Measurements from ENCODE around the gene ANKRD1.

The ANKRD1 gene

GRCh38 chr10:90920986-90921666 is at the start of gene ANKRD1:
ANKRD1 (minus strand) TSS chr10:90921087; CDS start chr10:90921027, 60 bp downstream.
- Histone ChIP-seq H3K4me1 (ENCODE audit: control insufficient read depth, low read depth, low read length) (peaks cover 3% of the 10 kb centered on the region), H3K9me3 (ENCODE audit: control insufficient read depth, low read depth, low read length) (peaks cover 3% of the 10 kb centered on the region), H3K36me3 (ENCODE audit: control insufficient read depth, low read depth, low read length) (no peaks in the 10 kb centered on the region), H3K27ac (ENCODE audit: low read length) (no peak within 1 kb of the TSS), H3K4me3 (ENCODE audit: low read length) (no peak within 1 kb of the TSS), H3K27me3 (ENCODE audit: control insufficient read depth, insufficient read depth, low read length) (peaks cover 100% of the 10 kb centered on the region), H3K9ac (ENCODE audit: low read length) (no peak within 1 kb of the TSS)

DNA sequence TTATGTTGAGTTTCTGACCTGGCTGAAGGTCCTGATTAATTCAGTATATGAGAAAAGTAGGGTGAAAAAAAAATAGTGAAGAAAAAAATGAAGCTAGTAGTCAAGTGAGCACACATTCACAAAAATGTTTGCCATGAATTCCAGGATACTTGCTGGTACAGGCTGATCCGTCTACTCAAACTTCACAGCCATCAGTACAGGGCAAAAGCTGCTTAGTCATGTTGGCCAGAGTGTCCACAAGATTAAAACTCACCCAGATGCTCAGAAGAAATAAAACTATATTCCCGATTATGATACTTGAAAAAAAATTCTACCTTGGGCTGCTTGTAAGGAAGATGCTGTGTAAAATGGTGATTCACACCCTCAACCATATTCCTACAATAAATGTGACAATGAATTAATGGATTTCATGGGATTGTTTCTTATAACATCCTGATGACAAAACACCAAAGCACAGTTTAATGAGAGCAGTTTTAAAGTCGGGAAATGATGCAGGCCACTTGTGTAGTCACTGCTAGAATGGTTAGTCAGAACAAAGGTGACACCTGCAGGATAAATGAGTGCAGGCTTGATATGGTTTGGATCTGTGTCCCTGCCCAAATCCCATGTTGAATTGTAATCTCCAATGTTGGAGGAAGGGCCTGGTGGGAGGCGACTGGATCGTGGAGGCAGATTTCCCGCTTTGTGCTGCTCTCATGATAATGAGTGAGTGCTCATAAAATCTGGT is 49.2 kb upstream of the ANKRD1 start:
- no peak overlapping the region for H3K27ac ChIP-seq (ENCODE audit: low read length)
- no peaks in the 10 kb centered on the region for H3K4me1 ChIP-seq (ENCODE audit: control insufficient read depth, low read depth, low read length)
- no peaks in the 10 kb centered on the region for H3K9me3 ChIP-seq (ENCODE audit: control insufficient read depth, low read depth, low read length)
- H3K4me3 ChIP-seq (ENCODE audit: low read length) = no peak overlapping the region
- no peaks in the 10 kb centered on the region for H3K36me3 ChIP-seq (ENCODE audit: control insufficient read depth, low read depth, low read length)
- peaks cover 13% of the 10 kb centered on the region for H3K27me3 ChIP-seq (ENCODE audit: control insufficient read depth, insufficient read depth, low read length)
- H3K9ac ChIP-seq (ENCODE audit: low read length) = no peak overlapping the region

- Histone ChIP-seq H3K27ac (ENCODE audit: low read length) (no peak overlapping the region), H3K36me3 (ENCODE audit: control insufficient read depth, low read depth, low read length) (no peaks in the 10 kb centered on the region), H3K27me3 (ENCODE audit: control insufficient read depth, insufficient read depth, low read length) (peaks cover 13% of the 10 kb centered on the region), H3K9ac (ENCODE audit: low read length) (no peak overlapping the region), H3K4me3 (ENCODE audit: low read length) (no peak overlapping the region), H3K4me1 (ENCODE audit: control insufficient read depth, low read depth, low read length) (no peaks in the 10 kb centered on the region), H3K9me3 (ENCODE audit: control insufficient read depth, low read depth, low read length) (no peaks in the 10 kb centered on the region)
Observed at GRCh38 chr10:90969121-90969534, 48.2 kb upstream of the ANKRD1 start.

DNA sequence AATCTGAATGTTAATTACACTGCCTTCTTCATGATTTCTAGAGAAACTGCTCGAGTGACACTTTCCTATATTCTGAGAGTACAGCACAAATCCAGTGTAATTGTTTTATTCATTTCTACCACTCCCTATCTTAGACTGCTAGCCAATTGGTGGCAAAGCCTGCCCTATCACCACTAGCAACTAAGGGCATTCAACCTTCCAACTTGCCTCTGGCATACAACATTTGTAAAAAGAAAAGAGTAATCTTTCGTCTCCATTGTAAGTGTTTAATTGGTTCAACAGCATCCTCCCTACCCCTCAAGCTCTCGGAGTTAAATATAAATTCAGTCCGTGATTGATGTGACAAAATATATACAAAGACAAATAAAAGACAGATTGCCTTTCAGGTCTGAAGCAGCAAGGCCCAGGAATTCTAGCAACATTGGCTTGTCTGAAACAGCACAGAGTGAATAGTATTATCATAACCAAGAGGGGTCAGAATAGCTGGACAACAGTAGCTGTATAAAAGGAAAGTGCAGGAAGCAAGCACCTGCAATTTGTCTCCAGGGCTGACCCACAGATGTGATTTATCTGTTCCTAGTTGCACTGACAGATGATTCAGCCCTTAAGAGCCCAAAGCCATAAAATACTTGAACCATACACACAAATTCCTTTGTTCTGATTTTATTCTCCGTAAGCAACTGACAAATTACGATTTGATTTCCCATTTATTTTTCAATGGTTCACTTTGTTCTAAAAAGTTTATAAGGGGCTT is 47.6 kb upstream of the ANKRD1 start:
- Histone ChIP-seq H3K36me3 (ENCODE audit: control insufficient read depth, low read depth, low read length) (no peaks in the 10 kb centered on the region), H3K9ac (ENCODE audit: low read length) (no peak overlapping the region), H3K4me3 (ENCODE audit: low read length) (no peak overlapping the region), H3K4me1 (ENCODE audit: control insufficient read depth, low read depth, low read length) (no peaks in the 10 kb centered on the region), H3K9me3 (ENCODE audit: control insufficient read depth, low read depth, low read length) (no peaks in the 10 kb centered on the region), H3K27me3 (ENCODE audit: control insufficient read depth, insufficient read depth, low read length) (peaks cover 13% of the 10 kb centered on the region), H3K27ac (ENCODE audit: low read length) (no peak overlapping the region)

- Histone ChIP-seq H3K36me3 (ENCODE audit: control insufficient read depth, low read depth, low read length) (no peaks in the 10 kb centered on the region), H3K4me3 (ENCODE audit: low read length) (no peak overlapping the region), H3K27me3 (ENCODE audit: control insufficient read depth, insufficient read depth, low read length) (peaks cover 13% of the 10 kb centered on the region), H3K9me3 (ENCODE audit: control insufficient read depth, low read depth, low read length) (no peaks in the 10 kb centered on the region), H3K9ac (ENCODE audit: low read length) (no peak overlapping the region), H3K4me1 (ENCODE audit: control insufficient read depth, low read depth, low read length) (no peaks in the 10 kb centered on the region), H3K27ac (ENCODE audit: low read length) (no peak overlapping the region)
Observed at GRCh38 chr10:90967865-90968264, 47.0 kb upstream of the ANKRD1 start.

DNA sequence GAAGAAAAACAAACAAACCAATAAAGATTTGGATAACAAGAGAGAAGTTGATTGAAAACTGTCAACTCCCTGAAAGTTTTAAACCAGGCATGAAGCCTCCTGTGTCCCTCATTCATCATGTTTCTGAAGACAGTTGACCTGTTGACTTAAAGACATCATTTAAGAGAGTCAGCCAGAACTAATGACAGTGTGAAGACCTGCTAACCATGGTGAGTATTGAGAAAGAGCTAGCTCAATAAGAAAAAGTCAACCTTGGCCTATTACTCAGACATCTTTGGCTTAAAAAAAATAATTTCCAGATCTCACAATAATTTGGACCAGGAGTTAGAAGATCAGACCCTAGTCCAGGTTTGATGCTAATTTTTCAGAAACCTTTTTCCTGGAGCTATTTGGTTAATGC is 45.3 kb upstream of the ANKRD1 start:
- H3K27me3 ChIP-seq (ENCODE audit: control insufficient read depth, insufficient read depth, low read length) = peaks cover 13% of the 10 kb centered on the region
- no peaks in the 10 kb centered on the region for H3K36me3 ChIP-seq (ENCODE audit: control insufficient read depth, low read depth, low read length)

GRCh38 chr10:90965720-90966119 is 44.8 kb upstream of the ANKRD1 start:
- Histone ChIP-seq H3K27me3 (ENCODE audit: control insufficient read depth, insufficient read depth, low read length) (peaks cover 13% of the 10 kb centered on the region), H3K4me1 (ENCODE audit: control insufficient read depth, low read depth, low read length) (no peaks in the 10 kb centered on the region), H3K27ac (ENCODE audit: low read length) (no peak overlapping the region), H3K9ac (ENCODE audit: low read length) (no peak overlapping the region), H3K36me3 (ENCODE audit: control insufficient read depth, low read depth, low read length) (no peaks in the 10 kb centered on the region), H3K9me3 (ENCODE audit: control insufficient read depth, low read depth, low read length) (no peaks in the 10 kb centered on the region), H3K4me3 (ENCODE audit: low read length) (no peak overlapping the region)

More for the DNA sequence above, 45.3 kb upstream of the ANKRD1 start:
- Histone ChIP-seq H3K4me3 (ENCODE audit: low read length) (no peak overlapping the region), H3K4me1 (ENCODE audit: control insufficient read depth, low read depth, low read length) (no peaks in the 10 kb centered on the region), H3K27ac (ENCODE audit: low read length) (no peak overlapping the region), H3K9ac (ENCODE audit: low read length) (no peak overlapping the region), H3K9me3 (ENCODE audit: control insufficient read depth, low read depth, low read length) (no peaks in the 10 kb centered on the region)

GRCh38 chr10:90964781-90965465 is 44.0 kb upstream of the ANKRD1 start:
- no peaks in the 10 kb centered on the region for H3K36me3 ChIP-seq (ENCODE audit: control insufficient read depth, low read depth, low read length)
- H3K27ac ChIP-seq (ENCODE audit: low read length) = no peak overlapping the region
- no peaks in the 10 kb centered on the region for H3K4me1 ChIP-seq (ENCODE audit: control insufficient read depth, low read depth, low read length)
- H3K4me3 ChIP-seq (ENCODE audit: low read length) = no peak overlapping the region
- H3K9ac ChIP-seq (ENCODE audit: low read length) = no peak overlapping the region
- peaks cover 13% of the 10 kb centered on the region for H3K27me3 ChIP-seq (ENCODE audit: control insufficient read depth, insufficient read depth, low read length)
- H3K9me3 ChIP-seq (ENCODE audit: control insufficient read depth, low read depth, low read length) = no peaks in the 10 kb centered on the region

- H3K9ac ChIP-seq (ENCODE audit: low read length) = no peak overlapping the region
- H3K27ac ChIP-seq (ENCODE audit: low read length) = no peak overlapping the region
- no peak overlapping the region for H3K4me3 ChIP-seq (ENCODE audit: low read length)
- H3K27me3 ChIP-seq (ENCODE audit: control insufficient read depth, insufficient read depth, low read length) = peaks cover 13% of the 10 kb centered on the region
- H3K9me3 ChIP-seq (ENCODE audit: control insufficient read depth, low read depth, low read length) = no peaks in the 10 kb centered on the region
- H3K36me3 ChIP-seq (ENCODE audit: control insufficient read depth, low read depth, low read length) = no peaks in the 10 kb centered on the region
- no peaks in the 10 kb centered on the region for H3K4me1 ChIP-seq (ENCODE audit: control insufficient read depth, low read depth, low read length)
Observed at GRCh38 chr10:90963331-90963730, 42.4 kb upstream of the ANKRD1 start.

GRCh38 chr10:90960355-90960814 is 39.5 kb upstream of the ANKRD1 start:
- no peaks in the 10 kb centered on the region for H3K36me3 ChIP-seq (ENCODE audit: control insufficient read depth, low read depth, low read length)
- no peak overlapping the region for H3K4me3 ChIP-seq (ENCODE audit: low read length)

GRCh38 chr10:90959826-90960225 is 38.9 kb upstream of the ANKRD1 start:
- no peaks in the 10 kb centered on the region for H3K36me3 ChIP-seq (ENCODE audit: control insufficient read depth, low read depth, low read length)
- no peak overlapping the region for H3K4me3 ChIP-seq (ENCODE audit: low read length)
- no peak overlapping the region for H3K9ac ChIP-seq (ENCODE audit: low read length)
- no peak overlapping the region for H3K27ac ChIP-seq (ENCODE audit: low read length)
- H3K4me1 ChIP-seq (ENCODE audit: control insufficient read depth, low read depth, low read length) = no peaks in the 10 kb centered on the region
- H3K27me3 ChIP-seq (ENCODE audit: control insufficient read depth, insufficient read depth, low read length) = no peaks in the 10 kb centered on the region
- H3K9me3 ChIP-seq (ENCODE audit: control insufficient read depth, low read depth, low read length) = no peaks in the 10 kb centered on the region

More at GRCh38 chr10:90960355-90960814, 39.5 kb upstream of the ANKRD1 start:
- Histone ChIP-seq H3K4me1 (ENCODE audit: control insufficient read depth, low read depth, low read length) (no peaks in the 10 kb centered on the region), H3K9ac (ENCODE audit: low read length) (no peak overlapping the region), H3K27ac (ENCODE audit: low read length) (no peak overlapping the region), H3K9me3 (ENCODE audit: control insufficient read depth, low read depth, low read length) (no peaks in the 10 kb centered on the region), H3K27me3 (ENCODE audit: control insufficient read depth, insufficient read depth, low read length) (no peaks in the 10 kb centered on the region)

All from iPS-18a (cell line).